NB4 (cell line): ENCODE measurements around the gene EIF1.
A peak's percentile ranks its signal among the peaks of the same experiment; 100 is the strongest.

ENCODE experiments used
- DNase-seq: peaks from one replicate; pipeline ENCODE4 v3.0.0; 2010; ENCODE audit warnings: low read depth
- H3K4me3 ChIP-seq: one replicate; pipeline ENCODE4 v1.5.1; 2011; ENCODE audit warnings: mild to moderate bottlenecking, low read depth, low read length, moderate library complexity
- CTCF ChIP-seq: IDR thresholded peaks from one replicate; pipeline ENCODE4 v1.5.1; 2012; ENCODE audit warnings: low read depth, low read length
- MAX ChIP-seq: IDR thresholded peaks from 2 replicates; pipeline ENCODE4 v1.6.1; 2011; ENCODE audit warnings: low read depth, low read length
- MYC ChIP-seq: IDR thresholded peaks from 2 replicates; pipeline ENCODE4 v1.6.1; 2011; ENCODE audit warnings: low read depth, low read length
- POLR2A ChIP-seq: IDR thresholded peaks from 2 replicates; pipeline ENCODE4 v1.6.1; 2011; ENCODE audit warnings: mild to moderate bottlenecking; ENCODE audit not compliant: insufficient read length; ENCODE audit errors: extremely low read depth

Gene EIF1

GRCh38 chr17:41707803-41708669 is 19.4 kb downstream of the EIF1 start:
- DNase-seq = no peak
- TF ChIP-seq POLR2A (no peak), MYC (no peak), MAX (no peak), CTCF (no peak)
- no peak overlapping the region for H3K4me3 ChIP-seq

- TF ChIP-seq CTCF = no peak
- no peak overlapping the region for H3K4me3 ChIP-seq
- DNase-seq = peak; percentile 66
Measured at GRCh38 chr17:41710472-41711090, 21.9 kb downstream of the EIF1 start.

- TF ChIP-seq POLR2A (no peak), CTCF (no peak), MYC (no peak), MAX (no peak)
- H3K4me3 ChIP-seq = no peak within 1 kb of the TSS
- no peak for DNase-seq
Measured at GRCh38 chr17:41711669-41712400, 23.1 kb downstream of the EIF1 start, which contains the start of gene GAST. Gene GAST, plus strand, starts transcription at chr17:41712331. Its CDS starts 3,106 bp downstream, at chr17:41715437.

- TF ChIP-seq CTCF (no peak), POLR2A (no peak), MYC (no peak), MAX (no peak)
- DNase-seq = peak; percentile 51
- H3K4me3 ChIP-seq = no peak overlapping the region
Measured at GRCh38 chr17:41717408-41718286, 29.0 kb downstream of the EIF1 start.

- DNase-seq = no peak
- TF ChIP-seq CTCF (no peak), MYC (no peak), POLR2A (no peak), MAX (no peak)
Measured at GRCh38 chr17:41718287-41718645, 29.6 kb downstream of the EIF1 start.

More at GRCh38 chr17:41718287-41718645, 29.6 kb downstream of the EIF1 start:
- no peak overlapping the region for H3K4me3 ChIP-seq
